ENCODE data around the gene C4orf50.
A peak's percentile ranks its signal among the peaks of the same experiment; 100 is the strongest.
"Not testable (repeated sequence)": the region's sequence is repeated elsewhere in the genome, so short reads cannot be mapped to it uniquely, and the experiment has no call there.

C4orf50 gene

DNA sequence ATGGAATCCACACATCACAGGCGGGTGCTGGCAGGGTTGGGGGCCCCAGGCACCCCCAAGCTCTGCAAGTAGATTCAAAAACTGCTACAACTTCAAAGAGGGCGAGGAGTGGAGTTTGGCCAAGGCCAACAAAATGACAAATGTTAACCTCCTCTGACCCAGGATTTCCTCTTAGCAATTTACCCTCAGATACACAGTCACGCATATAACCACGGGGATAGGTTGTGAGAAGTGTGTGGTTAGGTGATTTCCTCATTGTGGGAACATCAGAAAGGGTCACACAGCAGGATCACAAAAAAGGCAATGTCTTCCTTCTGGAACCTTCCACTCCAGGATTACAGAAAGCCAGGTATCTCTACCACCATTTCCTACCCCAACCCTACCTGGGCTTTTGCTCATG, 62.4 kb downstream of the C4orf50 start:
- intact Hi-C loops (cut with DNase I) = no loop called here

DNA sequence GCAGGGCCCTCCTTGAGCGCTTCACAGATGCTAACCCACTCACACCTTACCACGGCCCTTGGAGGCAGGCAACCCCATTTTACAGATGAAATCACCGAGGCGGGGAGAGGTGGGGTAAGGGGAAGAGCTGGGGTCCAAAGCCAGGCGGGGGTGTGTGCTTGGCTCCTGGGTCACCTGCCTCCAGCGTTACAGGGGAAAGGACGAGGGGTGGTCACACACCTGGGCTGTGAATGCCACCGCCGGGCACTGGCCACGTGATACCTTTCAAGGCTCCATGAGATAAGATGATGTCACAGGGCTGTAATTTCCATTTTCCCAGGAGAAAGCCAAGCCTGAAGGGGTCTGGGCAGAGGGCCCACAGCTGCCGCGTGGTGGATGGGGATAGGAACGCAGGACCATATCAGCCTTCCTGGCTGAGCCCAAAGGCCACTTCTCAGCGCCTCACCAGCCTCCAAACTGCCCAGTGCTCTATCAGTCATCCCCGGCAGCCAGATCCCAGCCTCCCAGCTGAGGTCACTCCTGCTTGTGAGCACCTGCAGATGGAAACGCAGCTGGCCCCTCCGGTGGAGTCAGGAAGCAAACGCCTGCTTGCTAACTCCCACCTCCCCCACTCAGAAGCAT, 62.9 kb downstream of the C4orf50 start:
- DNase-seq = peak in 2 of 10 donors; percentile 53 to 78
- intact Hi-C loops (cut with DNase I) = no loop called here

More for the DNA sequence above, 62.4 kb downstream of the C4orf50 start:
- no peak for DNase-seq

DNA sequence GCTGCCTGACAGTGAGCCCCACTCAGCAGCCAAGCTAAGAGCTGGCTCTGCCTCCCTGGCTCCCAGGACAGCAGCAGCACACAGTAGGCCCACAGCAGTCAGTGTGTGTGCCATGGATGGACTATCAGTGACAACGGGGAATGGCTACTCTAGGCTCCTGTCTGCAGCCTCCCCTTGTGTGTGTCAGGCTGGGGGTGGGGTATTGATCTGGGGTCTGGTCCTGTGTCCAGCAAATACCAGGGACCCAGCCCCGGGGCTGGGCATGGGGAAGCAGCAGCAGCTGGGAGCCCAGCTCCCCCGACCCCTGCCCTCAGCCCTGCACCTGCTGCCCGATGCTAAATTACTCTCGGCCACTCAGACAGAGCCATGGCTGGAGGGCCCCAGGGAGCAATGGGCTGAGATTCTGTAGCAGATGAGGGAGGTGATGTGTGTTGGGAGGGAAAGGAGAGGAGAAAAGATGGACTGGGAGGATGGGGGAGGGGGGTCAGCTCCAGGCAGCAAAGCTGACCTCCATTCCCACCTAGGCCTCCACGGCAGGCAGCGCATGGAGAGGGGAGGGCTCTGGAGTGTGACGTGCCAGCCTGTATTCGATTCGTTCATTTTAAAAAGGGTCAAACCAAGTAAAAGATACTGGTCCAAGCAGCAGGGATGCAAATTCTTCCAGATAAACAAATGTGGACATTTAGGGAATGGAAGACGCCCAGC, 64.0 kb downstream of the C4orf50 start:
- peak in 2 of 10 donors; percentile 50 to 66 for DNase-seq
- intact Hi-C loops (cut with DNase I) = no loop called here

DNA sequence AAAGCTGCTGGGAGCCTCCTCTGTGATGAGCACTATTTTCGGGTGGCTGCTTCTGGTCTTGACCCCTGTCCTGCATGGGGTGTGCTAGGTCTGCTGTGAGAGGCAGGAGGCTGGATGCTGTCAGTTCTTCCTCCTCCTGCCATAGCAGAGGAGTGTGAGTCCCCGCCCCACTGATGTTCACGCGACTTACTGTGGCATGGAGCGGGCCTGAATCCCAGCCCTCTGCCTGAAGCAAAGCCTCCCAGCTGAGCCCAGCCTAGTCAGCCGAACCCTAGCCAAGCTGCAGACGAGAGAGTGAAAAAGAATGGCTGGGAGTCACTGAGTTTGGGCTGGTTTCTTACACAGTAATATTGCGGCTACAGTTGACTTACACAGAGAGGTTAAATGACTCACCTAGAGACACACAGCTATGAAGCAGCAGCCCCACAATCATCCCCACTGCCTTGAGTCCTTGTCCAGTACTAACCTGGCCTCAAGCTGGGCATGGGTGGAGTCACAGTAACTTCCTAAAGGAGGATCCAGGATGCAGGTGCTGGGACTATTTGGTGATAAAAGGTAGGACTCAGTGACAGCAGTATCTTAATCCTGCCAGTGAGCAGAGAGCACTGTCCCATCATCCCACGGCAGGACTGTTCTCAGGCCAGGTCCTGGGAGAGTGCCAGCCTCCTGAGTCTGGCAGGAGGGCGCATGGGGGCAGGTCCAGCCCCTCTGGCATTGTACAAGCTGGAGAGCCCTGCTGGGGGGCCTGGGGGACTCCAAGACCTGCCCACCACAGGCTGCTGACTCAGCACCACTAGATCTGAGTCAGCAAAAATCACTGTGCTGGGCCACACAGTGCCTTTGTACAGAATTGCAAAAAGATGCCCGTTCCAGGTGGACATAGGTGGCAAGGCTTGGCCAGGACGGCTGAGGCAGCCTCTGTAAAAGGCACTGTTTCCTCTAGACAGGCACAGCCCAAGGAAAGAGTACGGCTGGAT, 65.0 kb downstream of the C4orf50 start:
- intact Hi-C loops (cut with DNase I) = no loop called here
- DNase-seq = peak in 2 of 10 donors; percentile 42 to 52

DNA sequence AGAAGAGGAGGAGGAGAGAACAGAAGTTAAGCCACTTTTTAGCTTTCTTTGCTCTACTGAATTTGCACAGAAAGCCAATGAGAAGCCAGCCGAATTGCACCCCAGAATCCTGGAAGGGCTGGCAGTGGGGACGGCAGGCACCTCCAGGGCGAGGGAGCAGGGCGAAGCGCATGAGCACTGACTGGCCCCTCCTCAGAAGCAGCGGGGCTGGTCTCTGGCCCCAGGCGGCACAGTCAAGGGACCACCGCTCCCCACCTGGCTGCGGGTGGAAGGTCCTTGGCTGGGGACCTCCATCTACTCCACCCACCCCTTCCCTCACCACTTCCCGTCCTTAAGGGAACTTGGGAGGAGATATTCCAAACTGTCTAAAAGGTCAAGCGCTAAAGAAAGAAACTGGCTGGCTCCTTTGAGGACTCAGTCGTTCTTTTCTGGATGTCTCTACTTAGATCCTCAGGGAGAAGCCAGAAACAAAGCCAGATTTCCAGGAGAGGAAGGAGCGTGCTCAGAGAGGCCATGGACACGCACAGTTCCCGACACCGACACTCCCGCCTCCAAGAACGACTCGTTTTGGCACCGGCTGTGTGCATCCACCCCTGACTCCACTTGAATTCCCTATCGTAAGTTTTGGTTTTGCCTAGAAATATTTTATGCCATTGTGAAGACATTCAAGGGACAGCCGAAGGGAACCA, 65.8 kb downstream of the C4orf50 start:
- DNase-seq = peak in 2 of 10 donors; percentile 49 to 72
- intact Hi-C loops (cut with DNase I) = no loop called here

DNA sequence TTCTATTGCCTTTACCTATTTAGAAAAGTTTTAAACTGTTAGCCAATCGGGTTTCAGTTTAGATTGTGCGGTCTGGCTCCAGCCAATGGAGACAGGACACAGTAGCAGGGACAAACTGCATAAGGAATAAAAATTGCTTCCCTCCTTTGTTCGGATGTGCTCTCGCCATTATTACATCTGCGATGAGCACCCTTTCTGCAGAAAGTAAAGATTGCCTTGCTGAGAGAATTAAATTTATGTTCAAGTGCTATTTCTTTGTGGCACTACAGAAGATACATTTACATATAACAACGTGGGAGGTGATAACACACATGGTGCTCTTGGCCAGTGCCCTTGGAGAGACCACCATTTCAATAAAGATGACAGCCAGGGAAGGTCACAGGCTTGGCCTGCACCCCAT, 71.6 kb downstream of the C4orf50 start:
- DNase-seq; intact Hi-C loops (cut with DNase I): not testable (repeated sequence)

DNA sequence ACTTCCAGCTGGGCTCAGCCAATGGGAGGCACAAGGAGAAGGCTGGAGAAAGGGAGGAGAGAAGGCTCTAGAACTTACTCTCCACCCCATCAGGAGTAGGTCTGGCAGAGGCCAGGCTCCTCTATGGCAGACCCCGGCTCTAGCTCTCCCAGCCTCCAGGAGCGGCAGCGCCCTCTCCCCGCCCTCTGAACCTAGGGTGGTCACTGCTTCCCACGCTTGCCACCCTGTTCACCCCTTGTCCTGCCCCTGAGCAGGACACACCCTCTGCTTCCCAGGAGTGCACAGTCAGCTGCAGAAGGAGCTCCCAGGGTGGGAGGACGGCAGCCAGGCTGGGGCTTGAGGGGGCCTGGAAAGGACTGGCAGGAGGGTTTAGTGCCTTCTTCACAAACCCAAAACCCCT, 72.3 kb downstream of the C4orf50 start:
- DNase-seq = peak in 2 of 10 donors; percentile 35 to 78
- intact Hi-C loops (cut with DNase I) = no loop called here

DNA sequence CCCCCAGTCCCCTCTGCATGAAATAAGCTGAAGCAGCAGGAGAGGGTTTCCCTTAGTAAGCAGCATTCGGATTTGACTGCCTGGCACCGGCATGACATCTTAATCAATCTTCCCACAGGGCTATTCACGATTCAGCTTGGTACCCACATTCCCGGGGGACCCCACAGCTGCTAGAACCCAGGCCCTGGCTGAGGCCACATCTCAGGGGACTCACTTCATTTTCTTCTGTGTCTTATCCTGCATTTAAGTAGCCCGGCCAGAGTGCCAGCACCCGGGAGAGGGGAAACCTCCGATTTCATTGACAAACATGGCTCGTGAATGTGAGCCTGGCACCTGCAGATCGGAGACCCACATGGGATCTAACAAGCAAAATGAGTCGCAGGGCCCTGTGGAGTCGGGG, 73.1 kb downstream of the C4orf50 start:
- intact Hi-C loops (cut with DNase I) = no loop called here
- peak in 1 of 10 donors; percentile 57 for DNase-seq

DNA sequence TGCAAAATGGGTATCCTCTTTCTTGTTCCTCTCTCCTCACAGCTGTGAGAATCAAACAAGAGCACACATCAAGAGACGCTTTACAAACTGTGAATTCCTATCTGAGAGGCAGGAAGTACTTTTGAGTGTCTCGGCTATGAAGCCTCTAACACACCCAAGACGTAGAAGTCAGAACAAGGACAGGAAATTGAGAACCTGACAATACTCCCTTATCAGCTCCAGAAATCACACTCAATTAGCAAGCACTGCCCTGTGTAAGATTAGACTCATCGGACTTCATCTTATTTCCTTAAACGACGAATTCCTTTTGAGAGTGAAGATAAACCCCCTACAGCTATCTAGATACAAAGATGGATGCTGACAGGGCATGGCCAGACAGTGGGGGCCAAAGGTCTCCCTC, 74.7 kb downstream of the C4orf50 start:
- DNase-seq = no peak
- intact Hi-C loops (cut with DNase I) = no loop called here

DNA sequence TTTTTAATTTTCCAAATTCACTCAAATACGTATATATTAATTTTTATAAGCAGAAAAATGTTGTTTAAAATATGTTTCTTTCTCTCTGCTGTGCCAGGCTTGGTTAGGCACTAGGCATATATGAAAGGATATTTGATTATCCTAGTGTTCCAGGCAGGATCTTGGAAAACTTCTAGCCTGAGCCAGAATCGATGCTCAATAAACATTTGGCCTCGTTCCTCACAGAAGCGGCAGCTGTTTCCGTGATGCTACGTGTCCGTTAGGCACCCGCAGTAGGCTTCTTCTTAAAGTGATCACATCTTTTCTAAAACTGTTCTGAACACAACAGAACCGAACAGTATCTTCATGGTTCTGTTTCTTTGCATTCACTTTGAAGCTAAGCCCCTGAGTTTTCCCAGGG, 75.3 kb downstream of the C4orf50 start:
- intact Hi-C loops (cut with DNase I) = no loop called here
- DNase-seq = peak in 1 of 10 donors; percentile 48

DNA sequence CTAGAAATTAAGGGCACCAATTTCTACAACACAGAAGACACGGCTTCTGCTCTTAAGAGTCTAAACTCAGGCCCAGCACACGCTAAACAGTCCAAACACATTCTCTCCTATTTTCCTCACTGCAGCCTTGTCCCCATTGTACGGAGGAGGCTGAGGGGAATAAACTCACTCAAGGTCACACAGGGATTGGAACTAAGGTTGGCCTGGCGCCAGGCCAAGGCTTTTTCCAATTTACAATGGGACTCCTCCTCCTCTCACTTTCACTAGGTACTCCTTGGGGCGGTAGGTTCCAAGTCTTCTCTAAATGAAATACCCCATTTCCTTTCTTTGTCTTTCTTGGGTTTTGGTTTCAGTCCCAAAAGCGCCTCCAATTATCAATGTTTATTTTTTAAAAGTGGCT, 76.6 kb downstream of the C4orf50 start:
- DNase-seq = no peak
- intact Hi-C loops (cut with DNase I) = no loop called here

DNA sequence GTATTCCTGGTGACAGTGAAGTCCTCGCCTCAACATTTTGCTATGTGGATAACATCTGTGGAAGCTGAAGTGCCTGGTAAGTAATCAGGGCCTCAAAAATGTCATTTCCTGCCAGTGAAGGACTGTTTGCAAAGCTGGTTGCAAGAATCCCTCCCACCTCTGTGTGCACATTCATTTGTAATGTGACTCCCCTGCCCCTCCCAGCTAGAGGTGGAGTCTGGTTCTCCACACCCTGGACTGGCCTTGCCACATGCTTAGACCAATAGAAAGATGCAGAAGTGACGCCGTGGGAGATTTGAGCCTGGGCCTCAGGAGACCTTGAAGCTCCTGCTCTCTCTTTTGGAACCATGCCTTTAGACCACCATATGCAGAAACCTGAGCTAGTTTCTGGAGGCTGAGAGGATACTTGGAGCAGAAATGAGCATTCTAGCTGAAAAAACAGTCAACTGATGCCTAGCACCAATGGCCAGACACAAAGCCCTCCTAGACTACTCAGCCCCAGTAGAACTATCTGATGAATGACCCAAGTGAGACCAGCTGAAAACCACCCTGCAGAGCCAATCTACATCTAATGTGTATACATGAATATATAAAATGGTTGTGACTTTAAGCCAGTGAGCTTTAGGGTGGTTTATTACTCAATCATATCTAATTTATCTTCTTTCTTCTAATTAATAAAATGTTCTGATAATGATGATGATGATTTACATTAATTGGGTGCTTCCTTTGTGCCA, 77.6 kb downstream of the C4orf50 start:
- intact Hi-C loops (cut with DNase I) = no loop called here

DNA sequence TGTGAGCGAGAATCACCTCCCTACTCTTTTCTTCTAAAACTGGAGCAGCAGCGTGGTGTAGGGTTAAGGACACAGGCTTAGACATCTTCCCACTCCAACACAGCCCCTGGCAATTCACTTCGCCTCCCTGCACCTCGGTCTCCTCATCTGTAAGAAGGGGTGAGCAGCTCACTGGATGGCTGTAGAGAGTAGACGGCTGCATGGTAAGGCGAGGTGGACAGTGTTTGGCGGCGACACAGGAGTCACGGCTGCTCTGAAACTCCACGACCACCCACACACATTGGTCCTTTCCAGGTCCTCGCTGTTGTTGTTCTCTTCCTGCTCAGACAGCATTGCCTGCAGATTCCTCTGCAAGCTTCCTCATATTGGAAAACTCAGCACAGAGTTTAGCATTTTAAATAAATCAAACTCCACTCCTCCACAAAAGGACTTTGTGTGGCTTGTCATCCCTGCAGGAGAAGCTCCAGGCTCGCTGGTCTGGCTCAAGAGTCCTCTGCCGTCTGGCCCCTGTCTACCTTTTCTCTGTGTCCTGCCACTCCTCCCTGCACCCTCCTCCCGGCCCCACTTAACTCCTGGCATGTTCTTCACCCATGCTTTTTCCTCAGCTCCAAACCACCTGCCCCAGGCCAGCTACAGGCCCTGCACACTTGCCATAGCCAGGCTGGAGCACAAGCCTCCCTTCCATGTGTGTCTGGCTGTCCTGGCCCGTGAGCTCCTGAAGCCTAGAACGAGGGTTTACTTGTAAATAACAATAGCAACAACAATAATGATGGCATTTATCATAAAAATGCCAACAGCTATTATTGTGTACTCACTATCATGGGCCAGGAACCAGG, 84.0 kb downstream of the C4orf50 start:
- peak in 2 of 10 donors; percentile 50 to 69 for DNase-seq
- intact Hi-C loops (cut with DNase I) = no loop called here

More for the DNA sequence above, 77.6 kb downstream of the C4orf50 start:
- DNase-seq = no peak

DNA sequence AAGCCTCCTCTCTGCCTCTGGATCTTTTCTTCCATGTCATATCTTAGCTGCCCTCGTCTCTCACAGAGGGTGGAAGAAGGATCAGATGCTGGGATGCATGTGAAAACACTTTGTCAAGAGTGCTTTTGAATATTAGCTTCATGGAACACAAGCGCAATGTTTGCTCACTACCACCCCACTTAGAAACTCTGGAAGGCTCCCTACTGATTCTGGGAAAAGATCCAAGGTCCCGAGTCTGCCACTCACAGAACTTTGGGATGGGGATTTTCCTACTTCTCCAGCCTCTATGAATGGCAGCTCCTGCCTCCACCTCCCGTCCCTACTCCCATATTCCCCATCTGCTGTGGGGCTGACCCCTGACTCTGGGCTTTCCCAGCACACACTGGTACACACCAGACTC, 85.1 kb downstream of the C4orf50 start:
- intact Hi-C loops (cut with DNase I) = no loop called here
- DNase-seq = no peak

DNA sequence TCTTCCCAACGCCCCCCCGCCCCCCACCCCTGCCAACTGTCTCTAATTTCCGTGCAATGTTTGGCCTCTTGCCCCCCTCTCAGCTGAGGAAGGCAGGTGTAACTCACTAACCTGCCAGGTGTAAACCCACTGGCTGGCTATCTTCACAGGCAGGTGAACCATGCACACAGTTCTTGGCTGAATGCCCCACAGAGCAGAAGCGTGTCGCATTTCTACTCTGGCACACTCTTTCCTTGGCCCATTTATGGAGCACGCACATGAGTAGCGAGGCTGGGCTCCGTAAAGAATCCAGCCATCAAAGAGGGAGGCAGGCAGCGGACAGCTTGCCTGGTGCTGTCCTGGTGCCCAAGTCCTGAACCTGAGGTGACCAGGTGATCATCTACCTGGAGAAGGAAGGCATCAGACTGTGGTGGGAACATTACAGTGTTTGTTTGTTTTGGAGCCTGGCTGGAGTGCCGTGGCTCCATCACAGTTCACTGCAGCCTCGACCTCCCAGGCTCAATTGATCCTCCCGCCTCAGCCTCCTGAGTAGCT, 86.1 kb downstream of the C4orf50 start:
- DNase-seq = no peak
- intact Hi-C loops (cut with DNase I) = no loop called here

DNA sequence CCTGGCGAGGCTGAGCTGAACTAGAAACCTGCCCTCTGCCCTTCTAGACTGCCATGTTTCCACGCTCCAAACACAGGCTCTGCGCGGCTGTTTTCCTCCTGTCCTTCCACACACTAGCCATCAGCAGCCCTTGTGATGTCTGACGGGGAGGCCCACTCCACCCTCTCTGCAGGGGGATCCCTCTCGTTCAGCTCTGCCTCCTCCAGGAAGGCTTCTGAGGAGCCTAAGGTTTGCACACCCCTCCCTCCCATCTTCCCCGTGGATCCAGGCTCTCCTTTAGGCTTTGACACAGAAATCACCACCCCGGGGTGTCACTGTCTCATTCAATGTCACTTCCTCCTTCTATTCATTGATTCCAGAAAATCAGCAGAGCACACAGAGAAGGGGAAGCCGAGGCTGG, 86.7 kb downstream of the C4orf50 start:
- DNase-seq = no peak
- intact Hi-C loops (cut with DNase I) = no loop called here

DNA sequence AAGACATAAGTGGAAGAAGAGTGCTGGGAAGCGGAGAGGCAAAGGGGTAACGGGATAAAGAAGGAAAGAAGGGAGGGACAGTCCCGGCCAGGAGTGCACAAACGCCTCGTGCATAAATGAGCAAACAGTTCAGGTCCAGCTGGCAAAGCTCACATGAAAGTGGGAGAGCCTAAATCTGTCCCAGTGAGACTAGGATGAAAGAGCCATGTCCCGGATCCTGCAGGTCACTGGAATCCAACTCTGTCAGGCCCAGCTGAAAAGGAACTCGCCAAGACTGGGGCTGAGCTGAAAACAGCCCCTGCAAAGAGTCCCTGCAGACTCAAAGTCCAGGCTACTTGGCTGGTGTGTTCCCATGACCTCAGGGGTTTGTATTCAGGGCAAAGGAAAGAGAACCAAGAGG, 87.4 kb downstream of the C4orf50 start:
- intact Hi-C loops (cut with DNase I) = no loop called here
- no peak for DNase-seq

DNA sequence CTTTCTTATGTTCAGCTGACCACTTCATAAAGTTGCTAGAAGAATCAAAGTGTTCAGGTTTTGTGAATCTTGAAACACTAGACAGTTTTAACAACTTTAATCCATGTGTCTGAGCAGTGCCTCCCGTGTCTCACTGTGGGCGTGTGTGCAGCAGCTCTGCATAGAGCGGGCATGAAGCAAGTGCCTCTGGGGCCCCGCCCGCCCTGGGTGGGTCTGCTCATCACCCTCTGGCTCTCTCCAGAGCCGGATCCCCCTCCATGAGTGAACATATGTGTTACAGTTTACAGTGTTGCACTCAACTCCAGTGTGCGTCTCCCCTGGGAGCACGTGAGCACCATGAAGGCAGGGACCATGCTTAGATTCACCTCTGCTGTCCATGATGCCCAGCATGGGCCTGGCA, 87.8 kb downstream of the C4orf50 start:
- DNase-seq = peak in 2 of 10 donors; percentile 55 to 77
- intact Hi-C loops (cut with DNase I) = no loop called here
